GM19023 (cell line): Measurements from ENCODE around the gene RWDD1.
A peak's percentile ranks its signal among the peaks of the same experiment; 100 is the strongest.

Experiments used
- ATAC-seq: cut with Tn5 transposase; IDR thresholded peaks from one replicate; pipeline ENCODE4 v1.9.1; 2021; ENCODE audit warnings: mild to moderate bottlenecking, moderate library complexity; ENCODE audit not compliant: unreplicated experiment

Gene RWDD1, protein sequence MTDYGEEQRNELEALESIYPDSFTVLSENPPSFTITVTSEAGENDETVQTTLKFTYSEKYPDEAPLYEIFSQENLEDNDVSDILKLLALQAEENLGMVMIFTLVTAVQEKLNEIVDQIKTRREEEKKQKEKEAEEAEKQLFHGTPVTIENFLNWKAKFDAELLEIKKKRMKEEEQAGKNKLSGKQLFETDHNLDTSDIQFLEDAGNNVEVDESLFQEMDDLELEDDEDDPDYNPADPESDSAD

DNA sequence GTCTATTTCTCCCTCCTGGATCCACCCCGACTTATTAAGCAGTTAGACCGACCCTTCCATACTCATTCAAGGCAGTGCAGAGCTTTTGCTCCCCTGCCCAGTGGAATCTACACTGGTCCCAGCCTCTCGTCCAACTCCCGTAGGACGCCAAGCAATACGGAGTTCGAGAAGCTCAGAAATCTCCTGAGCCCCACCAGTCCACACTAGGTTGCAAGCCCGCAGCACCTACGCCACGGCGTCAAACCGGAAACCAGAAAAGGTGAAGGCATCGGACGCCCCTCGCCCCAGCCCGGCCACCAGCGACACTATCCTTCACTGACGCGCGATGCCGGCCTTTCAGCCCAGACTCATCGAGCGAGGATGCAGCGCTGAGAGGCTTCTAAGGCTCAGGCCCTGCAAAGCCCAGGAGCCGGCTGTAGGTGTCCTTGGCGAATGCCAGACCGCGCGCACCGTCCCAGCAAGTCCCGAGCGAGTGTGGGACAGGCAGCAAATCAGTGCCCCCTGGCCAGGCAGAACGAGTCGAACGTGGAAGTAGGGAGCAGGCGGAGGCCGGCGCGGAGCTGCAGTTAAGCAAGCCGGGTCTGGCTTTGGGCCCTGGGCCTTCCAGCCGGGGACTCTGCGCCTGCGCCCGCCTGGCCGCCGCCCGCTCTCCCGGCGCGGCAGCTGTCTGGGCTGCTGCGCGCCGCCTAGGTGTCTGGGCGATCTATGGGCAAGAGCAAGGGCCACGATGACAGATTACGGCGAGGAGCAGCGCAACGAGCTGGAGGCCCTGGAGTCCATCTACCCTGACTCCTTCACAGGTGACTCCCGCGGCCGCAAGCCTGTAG lies at the start of gene RWDD1:
TSS of gene RWDD1 (plus strand) at position 649 of the 827 bp plus-strand sequence. CDS start at position 728, 79 bp downstream.
- ATAC-seq: peak; percentile 95

GRCh38 chr6:116522896-116523295 lies 48.4 kb upstream of the RWDD1 start:
- ATAC-seq: no peak

- ATAC-seq: no peak
Measured at GRCh38 chr6:116524236-116524635, 47.1 kb upstream of the RWDD1 start.

GRCh38 chr6:116528133-116528532 lies 43.2 kb upstream of the RWDD1 start:
- no peak for ATAC-seq

DNA sequence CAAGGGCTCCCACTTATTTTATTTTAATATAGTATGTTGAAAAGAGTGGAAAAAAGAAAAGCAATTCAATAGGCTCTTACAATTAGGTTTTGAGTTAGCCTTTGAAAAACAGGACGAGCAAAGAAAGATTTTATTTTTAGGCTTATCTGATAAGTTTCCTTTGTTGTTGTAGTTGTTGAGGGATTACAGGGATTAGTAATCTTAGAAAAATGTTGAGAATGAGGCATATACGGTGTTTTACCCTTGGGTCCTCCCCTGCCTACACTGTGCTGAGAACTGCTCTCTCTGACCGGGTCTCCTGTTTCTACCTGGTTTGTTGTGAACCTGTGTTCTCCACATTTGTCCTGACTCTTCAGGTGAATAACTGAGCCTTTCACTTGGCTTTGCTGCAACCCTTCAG lies 42.5 kb upstream of the RWDD1 start:
- ATAC-seq: no peak

DNA sequence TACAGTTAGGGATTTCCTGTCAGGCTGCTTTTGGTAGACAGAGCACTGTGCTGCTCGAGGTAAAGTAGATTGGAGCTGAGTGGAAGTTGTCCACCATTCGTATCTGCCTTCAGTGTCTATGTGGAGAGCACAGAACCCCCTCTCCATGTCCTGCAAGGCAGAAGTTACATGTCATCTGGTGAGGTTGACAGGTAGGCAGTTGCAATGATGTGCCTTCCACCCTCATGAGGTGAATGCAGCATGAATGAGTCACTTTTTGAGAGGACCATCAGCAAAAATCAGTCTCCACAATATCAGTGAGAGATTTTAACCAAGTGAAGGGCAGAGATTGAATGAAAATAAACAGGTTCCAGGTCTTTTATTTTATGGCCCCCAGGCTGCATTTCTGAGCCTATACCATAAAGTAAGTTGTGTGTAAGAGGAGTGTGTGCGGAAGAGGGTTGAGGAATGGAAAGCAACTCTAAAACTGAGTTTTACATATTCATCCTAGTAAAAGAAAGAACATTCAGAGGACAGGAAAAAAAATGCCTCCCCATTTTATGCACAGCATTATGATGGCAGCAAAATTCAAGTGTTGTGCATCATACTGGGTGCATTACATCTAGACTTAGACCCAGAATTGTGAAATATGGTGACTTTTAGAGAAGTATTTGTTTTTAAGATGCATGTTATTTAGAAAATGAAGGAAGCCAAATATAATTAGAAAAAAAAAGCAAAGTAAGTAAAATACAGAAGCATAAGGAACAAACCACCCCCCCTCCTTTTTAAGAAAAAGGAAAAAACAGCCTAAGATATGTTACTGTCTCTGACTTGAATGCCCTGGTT lies 41.6 kb upstream of the RWDD1 start:
- ATAC-seq: no peak

GRCh38 chr6:116530436-116530835 lies 40.9 kb upstream of the RWDD1 start:
- ATAC-seq: no peak

GRCh38 chr6:116531675-116532570 lies 39.4 kb upstream of the RWDD1 start:
- ATAC-seq: peak; percentile 78

GRCh38 chr6:116533233-116533957 lies 37.9 kb upstream of the RWDD1 start:
- ATAC-seq: no peak

GRCh38 chr6:116535109-116535508 lies 36.2 kb upstream of the RWDD1 start:
- no peak for ATAC-seq

GRCh38 chr6:116536216-116536621 lies 35.1 kb upstream of the RWDD1 start:
- no peak for ATAC-seq

- no peak for ATAC-seq
Measured at GRCh38 chr6:116542426-116542825, 28.9 kb upstream of the RWDD1 start.

DNA sequence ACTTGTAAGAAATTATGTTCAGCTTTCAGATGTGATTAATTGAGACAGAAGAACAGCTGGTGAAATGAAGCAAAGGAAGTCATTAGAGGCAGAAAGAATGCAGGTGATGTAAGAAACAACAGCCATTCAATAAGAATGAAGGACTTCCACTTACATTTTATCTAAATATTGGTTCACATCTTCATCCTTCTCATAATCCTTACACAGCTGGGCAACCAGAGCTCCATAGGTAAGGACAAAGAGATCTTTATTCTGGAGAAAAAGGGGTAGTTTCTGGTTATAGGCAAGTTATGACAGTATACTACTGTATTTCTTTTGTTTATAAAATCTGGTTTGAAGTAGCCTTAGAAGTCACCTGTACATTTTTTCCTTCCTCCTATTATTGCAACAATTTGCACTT lies 28.2 kb upstream of the RWDD1 start:
- no peak for ATAC-seq

DNA sequence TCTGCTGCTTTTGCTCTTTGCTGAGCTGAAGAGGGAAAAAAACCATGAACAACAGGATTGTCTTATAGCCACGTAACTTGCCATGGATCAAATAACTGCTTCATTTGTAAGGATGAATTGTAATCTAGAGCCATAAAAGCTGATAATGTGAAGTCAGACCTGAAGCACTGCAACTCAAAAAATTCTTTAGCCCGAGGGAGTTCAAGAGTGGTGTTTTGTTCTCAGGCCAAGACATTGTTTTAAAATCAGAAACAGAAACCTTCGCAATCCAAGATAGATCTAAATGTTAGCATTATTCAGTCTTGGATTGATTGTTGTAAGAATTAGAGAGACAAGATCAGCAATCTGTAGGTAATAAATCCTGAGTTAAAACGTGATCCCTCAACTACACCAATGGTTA lies 25.7 kb upstream of the RWDD1 start, which contains the start of gene TRAPPC3L:
TSS of gene TRAPPC3L (minus strand) at position 34 of the 400 bp plus-strand sequence. CDS start 170 bp downstream, outside the sequence.
- no peak for ATAC-seq

GRCh38 chr6:116547358-116547757 lies 23.9 kb upstream of the RWDD1 start:
- no peak for ATAC-seq

DNA sequence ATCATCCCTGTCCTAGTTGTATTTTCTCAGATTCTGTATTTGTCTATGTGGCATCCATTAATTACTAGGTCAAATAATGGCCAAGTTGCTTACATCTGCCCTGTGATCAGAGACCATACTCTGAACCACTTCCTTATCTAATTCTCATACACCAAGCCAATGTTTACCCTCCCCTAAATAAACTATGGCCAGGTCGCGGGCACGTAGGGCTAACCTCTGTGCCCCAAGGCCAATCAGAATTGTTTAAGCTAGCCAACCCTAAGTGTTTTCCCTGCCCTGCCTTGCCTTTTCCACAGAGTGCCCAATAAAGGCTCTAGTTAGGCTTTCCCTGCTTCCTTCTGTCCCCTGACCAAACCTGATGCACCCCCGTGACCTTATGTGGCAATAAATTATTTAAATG lies 20.5 kb upstream of the RWDD1 start:
- ATAC-seq: no peak

- ATAC-seq: no peak
Measured at GRCh38 chr6:116553451-116553850, 17.9 kb upstream of the RWDD1 start, which contains the start of gene CALHM4. TSS of gene CALHM4 (plus strand) at chr6:116553751. CDS start at chr6:116553794, 43 bp downstream.

DNA sequence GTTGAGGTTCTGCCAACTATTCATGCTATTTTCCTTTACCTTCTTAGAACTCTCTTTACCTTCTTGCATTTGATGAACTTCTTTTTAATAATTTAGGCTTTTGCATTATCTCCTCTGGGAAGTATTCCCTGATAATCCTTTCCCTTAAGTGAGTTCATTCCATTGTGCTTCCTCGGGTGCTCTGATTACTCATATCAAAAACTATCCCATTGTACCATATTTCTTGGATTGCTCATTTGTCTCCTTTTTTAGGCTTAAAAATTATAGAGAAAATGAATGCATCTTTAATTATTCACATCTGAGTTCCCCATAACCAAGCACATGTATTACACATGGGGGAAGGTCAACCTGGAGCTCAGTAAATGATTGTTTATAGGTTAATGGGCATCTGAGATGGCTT lies 15.2 kb upstream of the RWDD1 start:
- no peak for ATAC-seq

- no peak for ATAC-seq
Measured at GRCh38 chr6:116556814-116557415, 14.4 kb upstream of the RWDD1 start.
